ENCODE measurements around the gene CCDC121. TPM values are rescaled to one million over a fixed set of nuclear protein-coding genes. Genes with fewer than 3 reads are reported as not detected.

Gene CCDC121
- total RNA-seq, 4 donors from 2014 or later: 0.56 to 2.0 (median 1.3) TPM

DNA sequence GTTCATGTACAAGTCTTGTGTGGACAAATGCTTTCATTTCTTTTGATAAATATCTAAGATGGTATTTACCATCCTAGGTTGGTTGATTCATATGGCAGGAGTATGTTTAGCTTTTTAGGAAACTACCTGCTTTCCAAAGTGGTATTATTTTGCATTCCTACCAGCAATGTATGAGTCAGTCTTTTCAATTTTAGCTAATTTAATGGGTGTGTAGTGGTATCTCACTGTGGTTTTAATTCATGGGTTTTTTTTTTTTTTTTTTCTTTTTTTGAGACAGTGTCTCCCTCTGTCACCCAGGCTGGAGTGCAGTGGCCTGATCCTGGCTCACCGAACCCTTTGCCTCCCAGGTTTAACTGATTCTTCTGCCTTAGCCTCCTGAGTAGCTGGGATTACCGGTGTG lies 41.8 kb downstream of the CCDC121 start:
- ATAC-seq: no peak
- no peak for TF ChIP-seq CTCF (IDR thresholded peaks at IDR 0.05 in 4 of 5, conservative IDR thresholded peaks at IDR 0.05 in 1 of 5)
- no peak for TF ChIP-seq POLR2A (IDR thresholded peaks at IDR 0.05)
- in situ Hi-C loops (cut with MboI; ENCODE audit: low sequenced_read_pairs in 4 of 4) (no loop called here), intact Hi-C loops (cut with DNase I; ENCODE audit: low total_unique reads) (no loop called here)
- H3K27me3 ChIP-seq: no peaks in the 10 kb centered on the region
- peaks cover 0 to 3% (median 0%) of the 10 kb centered on the region in 3 donors for H3K9me3 ChIP-seq
- DNase-seq: no peak
- H3K4me1 ChIP-seq: peaks cover 14 to 16% of the 10 kb centered on the region in 2 donors
- no peaks in the 10 kb centered on the region for H3K36me3 ChIP-seq
- H3K27ac ChIP-seq: no peak overlapping the region
- H3K4me3 ChIP-seq: no peak overlapping the region

- TF ChIP-seq POLR2A (IDR thresholded peaks at IDR 0.05) (no peak), CTCF (IDR thresholded peaks at IDR 0.05 in 4 of 5, conservative IDR thresholded peaks at IDR 0.05 in 1 of 5) (no peak)
- no peak for DNase-seq
- no peaks in the 10 kb centered on the region for H3K9me3 ChIP-seq
- no peak overlapping the region for H3K4me3 ChIP-seq
- intact Hi-C loops (cut with DNase I; ENCODE audit: low total_unique reads) (loop anchor here (5.0 kb wide), 1 partner anchor 97 kb away; the partner anchor contains the start of gene IFT172), in situ Hi-C loops (cut with MboI; ENCODE audit: low sequenced_read_pairs in 4 of 4) (no loop called here)
- ATAC-seq: no peak
- H3K27me3 ChIP-seq: no peaks in the 10 kb centered on the region
- H3K36me3 ChIP-seq: no peaks in the 10 kb centered on the region
- H3K4me1 ChIP-seq: peaks cover 14 to 16% of the 10 kb centered on the region in 2 donors
- H3K27ac ChIP-seq: no peak overlapping the region
These were observed 44.2 kb downstream of the CCDC121 start for GRCh38 chr2:27584597-27584996.

GRCh38 chr2:27583390-27583915 lies 45.4 kb downstream of the CCDC121 start:
- intact Hi-C loops (cut with DNase I; ENCODE audit: low total_unique reads): loop anchor here (5.0 kb wide), 1 partner anchor 96 kb away; the partner anchor contains the start of gene IFT172
- Histone ChIP-seq H3K4me1 (peaks cover 14 to 16% of the 10 kb centered on the region in 2 donors), H3K4me3 (peak overlapping the region; percentile 54 to 86 (median 64)), H3K36me3 (no peaks in the 10 kb centered on the region), H3K27me3 (no peaks in the 10 kb centered on the region), H3K9me3 (peaks cover 0 to 4% (median 0%) of the 10 kb centered on the region in 3 donors), H3K27ac (peak overlapping the region; percentile 43 to 74 (median 63))
- TF ChIP-seq POLR2A (IDR thresholded peaks at IDR 0.05): no peak
- TF ChIP-seq CTCF (IDR thresholded peaks at IDR 0.05 in 4 of 5, conservative IDR thresholded peaks at IDR 0.05 in 1 of 5): no peak
- DNase-seq (no peak), ATAC-seq (peak in 1 of 2 donors; percentile 15)
- in situ Hi-C loops (cut with MboI; ENCODE audit: low sequenced_read_pairs in 4 of 4): no loop called here

DNA sequence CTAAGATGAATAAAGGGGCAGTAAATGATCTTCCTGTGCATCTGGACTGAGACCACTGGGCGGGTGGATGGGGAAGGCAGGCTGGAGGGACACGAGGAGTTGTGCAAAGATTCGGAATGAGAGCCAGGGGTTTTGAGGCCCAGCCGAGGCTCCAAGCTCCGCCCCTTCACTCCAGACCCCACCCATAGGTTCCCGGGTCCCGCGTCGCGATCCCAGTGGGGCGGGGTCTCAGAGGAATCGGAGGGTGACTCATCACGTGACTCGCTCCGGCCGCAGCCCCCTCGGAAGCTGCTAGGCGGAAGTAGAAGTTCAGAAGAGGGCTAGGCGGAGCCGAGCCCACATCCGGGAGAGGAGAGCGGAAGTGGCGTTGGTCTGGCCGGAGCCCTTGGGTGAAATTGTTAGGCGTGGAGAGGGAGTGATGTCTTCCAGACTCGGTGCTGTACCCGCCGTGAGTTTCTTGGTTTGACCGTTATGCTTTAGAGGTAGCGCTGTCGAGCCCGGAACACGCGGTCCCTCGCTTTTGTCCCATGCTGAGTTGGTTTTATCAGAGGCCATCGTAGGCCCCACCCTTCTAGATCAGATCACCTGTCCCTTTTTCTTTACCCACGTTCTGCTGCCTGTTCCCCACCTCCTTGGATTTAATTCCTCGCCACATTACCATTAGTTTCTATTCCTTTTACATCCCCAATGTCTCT lies 46.0 kb downstream of the CCDC121 start, which contains the start of gene ZNF512:
ZNF512 (plus strand) TSS at position 348 of the 695 bp plus-strand sequence; CDS start at position 419, 71 bp downstream.
- TF ChIP-seq CTCF (IDR thresholded peaks at IDR 0.05 in 4 of 5, conservative IDR thresholded peaks at IDR 0.05 in 1 of 5) (peak in 1 of 5 experiments; percentile 5), POLR2A (IDR thresholded peaks at IDR 0.05) (peak in 1 of 2 donors; percentile 55)
- Histone ChIP-seq H3K27me3 (no peaks in the 10 kb centered on the region), H3K36me3 (no peaks in the 10 kb centered on the region), H3K4me1 (peaks cover 14 to 16% of the 10 kb centered on the region in 2 donors), H3K4me3 (peak within 1 kb of the TSS; percentile 54 to 86 (median 64)), H3K27ac (peak within 1 kb of the TSS; percentile 43 to 74 (median 63)), H3K9me3 (peaks cover 0 to 4% (median 0%) of the 10 kb centered on the region in 3 donors)
- in situ Hi-C loops (cut with MboI; ENCODE audit: low sequenced_read_pairs in 4 of 4) (no loop called here), intact Hi-C loops (cut with DNase I; ENCODE audit: low total_unique reads) (loop anchor here (5.0 kb wide), 1 partner anchor 96 kb away; the partner anchor contains the start of gene IFT172)
- ATAC-seq (peak; percentile 82 to 92), DNase-seq (peak; percentile 68 to 80)
